Measurements from ENCODE around the gene PET100.

DNA sequence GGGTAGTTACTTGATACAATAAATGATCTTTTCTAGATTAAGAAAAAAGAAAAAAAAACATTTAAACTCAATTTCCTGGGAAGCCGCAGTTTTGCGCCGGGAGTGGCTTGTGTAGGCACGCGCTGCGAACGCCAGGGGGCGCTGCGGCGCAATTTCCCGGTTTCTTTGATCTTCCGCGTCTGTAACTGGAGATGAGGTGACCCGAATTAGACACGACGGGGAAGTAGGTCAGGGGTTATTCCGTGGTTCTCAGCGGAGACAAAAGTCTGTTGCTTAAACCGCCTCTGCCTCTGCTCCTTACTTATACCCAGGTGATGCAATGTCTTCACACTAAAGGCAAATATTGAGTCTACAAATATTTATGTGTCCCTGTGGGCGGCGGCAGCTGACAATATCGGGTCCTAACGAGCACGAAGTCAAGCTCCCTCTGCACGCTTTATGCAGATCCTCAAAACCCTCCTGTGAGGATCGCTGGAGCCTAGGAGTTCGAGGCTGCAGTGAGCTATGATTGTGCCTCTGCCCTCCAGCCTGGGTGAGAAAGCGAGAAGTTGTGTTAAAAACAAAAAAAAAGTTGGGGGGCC lies 22.6 kb downstream of the PET100 start:
- TF ChIP-seq, protein P1, sequence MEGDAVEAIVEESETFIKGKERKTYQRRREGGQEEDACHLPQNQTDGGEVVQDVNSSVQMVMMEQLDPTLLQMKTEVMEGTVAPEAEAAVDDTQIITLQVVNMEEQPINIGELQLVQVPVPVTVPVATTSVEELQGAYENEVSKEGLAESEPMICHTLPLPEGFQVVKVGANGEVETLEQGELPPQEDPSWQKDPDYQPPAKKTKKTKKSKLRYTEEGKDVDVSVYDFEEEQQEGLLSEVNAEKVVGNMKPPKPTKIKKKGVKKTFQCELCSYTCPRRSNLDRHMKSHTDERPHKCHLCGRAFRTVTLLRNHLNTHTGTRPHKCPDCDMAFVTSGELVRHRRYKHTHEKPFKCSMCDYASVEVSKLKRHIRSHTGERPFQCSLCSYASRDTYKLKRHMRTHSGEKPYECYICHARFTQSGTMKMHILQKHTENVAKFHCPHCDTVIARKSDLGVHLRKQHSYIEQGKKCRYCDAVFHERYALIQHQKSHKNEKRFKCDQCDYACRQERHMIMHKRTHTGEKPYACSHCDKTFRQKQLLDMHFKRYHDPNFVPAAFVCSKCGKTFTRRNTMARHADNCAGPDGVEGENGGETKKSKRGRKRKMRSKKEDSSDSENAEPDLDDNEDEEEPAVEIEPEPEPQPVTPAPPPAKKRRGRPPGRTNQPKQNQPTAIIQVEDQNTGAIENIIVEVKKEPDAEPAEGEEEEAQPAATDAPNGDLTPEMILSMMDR (IDR thresholded peaks at IDR 0.05): peak; percentile 94 to 99 (median 96)
- TF ChIP-seq POLR2A (IDR thresholded peaks at IDR 0.05): peak in 1 of 4 donors; percentile 26
- TF ChIP-seq EP300 (IDR thresholded peaks at IDR 0.05): peak in 1 of 4 donors; percentile 59

Measured in upper lobe of left lung (tissue), 4 donors.